ENCODE measurements around the gene CLMN.

Gene CLMN

DNA sequence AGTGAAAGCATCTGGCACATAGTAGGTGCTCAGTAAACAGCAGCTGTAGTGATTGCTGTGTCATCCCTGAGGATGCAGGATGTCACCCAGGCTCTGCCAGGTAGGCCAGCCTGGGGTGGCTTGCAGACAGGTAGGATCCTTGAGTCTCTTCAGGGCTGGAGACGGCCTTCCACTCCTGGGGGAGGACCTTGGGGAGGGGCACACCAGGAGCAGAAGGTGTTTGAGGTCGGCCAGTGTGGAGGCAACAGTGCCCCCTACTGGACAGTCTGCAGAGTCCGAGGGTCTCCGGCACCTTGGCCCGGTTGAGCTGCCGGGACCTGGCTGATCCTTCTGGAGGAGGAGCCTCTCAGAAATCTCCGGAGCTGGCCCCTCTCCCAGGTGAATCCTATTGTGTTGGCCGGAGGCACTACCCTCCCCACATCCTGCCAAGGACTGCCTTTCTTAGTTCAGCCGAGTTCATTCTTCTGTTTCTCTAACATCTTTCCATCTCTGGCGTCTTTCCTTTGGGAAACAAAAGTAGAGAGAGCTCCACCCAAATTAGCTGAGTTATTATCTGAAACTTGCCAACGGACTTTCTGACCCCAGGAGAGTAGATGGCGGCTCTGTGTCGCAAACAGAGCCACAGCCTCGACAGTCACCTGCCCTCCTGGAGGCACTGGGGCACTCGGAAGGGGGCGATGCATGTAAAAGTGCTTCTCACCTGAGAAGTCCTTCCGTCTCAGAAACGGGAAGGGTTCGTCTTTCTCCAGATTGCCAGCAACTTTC lies 41.8 kb upstream of the CLMN start:
- no peak overlapping the region for H3K4me3 ChIP-seq (ENCODE audit: low read depth, low read length)
- TF ChIP-seq, protein P1, sequence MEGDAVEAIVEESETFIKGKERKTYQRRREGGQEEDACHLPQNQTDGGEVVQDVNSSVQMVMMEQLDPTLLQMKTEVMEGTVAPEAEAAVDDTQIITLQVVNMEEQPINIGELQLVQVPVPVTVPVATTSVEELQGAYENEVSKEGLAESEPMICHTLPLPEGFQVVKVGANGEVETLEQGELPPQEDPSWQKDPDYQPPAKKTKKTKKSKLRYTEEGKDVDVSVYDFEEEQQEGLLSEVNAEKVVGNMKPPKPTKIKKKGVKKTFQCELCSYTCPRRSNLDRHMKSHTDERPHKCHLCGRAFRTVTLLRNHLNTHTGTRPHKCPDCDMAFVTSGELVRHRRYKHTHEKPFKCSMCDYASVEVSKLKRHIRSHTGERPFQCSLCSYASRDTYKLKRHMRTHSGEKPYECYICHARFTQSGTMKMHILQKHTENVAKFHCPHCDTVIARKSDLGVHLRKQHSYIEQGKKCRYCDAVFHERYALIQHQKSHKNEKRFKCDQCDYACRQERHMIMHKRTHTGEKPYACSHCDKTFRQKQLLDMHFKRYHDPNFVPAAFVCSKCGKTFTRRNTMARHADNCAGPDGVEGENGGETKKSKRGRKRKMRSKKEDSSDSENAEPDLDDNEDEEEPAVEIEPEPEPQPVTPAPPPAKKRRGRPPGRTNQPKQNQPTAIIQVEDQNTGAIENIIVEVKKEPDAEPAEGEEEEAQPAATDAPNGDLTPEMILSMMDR (IDR thresholded peaks at IDR 0.05; ENCODE audit: insufficient read depth, low read depth, low read length, missing control alignments) = peak; percentile 79
- peak; percentile 70 for DNase-seq (ENCODE audit: low read depth)

DNA sequence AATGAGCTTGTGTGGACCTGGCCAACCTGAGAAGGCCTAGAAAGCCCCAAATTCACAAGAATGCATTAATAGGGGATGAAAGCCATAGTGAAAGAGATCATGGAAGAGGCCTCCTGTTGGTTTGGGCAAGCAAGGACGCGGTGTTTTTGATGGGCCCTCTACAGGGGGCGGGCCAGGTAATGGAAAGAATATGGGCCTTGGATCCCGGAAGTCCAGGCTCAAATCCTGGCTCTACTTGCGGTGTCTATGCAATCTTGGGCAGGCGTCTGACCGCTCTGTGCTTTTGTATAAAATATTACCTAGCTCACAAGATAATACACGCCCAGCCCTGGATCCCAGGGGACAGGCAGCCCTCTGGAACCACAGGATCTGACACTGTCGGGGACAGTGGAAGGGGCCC lies 41.1 kb upstream of the CLMN start:
- TF ChIP-seq, protein P1 (IDR thresholded peaks at IDR 0.05; ENCODE audit: insufficient read depth, low read depth, low read length, missing control alignments) = no peak
- no peak for DNase-seq (ENCODE audit: low read depth)
- H3K4me3 ChIP-seq (ENCODE audit: low read depth, low read length) = no peak overlapping the region

DNA sequence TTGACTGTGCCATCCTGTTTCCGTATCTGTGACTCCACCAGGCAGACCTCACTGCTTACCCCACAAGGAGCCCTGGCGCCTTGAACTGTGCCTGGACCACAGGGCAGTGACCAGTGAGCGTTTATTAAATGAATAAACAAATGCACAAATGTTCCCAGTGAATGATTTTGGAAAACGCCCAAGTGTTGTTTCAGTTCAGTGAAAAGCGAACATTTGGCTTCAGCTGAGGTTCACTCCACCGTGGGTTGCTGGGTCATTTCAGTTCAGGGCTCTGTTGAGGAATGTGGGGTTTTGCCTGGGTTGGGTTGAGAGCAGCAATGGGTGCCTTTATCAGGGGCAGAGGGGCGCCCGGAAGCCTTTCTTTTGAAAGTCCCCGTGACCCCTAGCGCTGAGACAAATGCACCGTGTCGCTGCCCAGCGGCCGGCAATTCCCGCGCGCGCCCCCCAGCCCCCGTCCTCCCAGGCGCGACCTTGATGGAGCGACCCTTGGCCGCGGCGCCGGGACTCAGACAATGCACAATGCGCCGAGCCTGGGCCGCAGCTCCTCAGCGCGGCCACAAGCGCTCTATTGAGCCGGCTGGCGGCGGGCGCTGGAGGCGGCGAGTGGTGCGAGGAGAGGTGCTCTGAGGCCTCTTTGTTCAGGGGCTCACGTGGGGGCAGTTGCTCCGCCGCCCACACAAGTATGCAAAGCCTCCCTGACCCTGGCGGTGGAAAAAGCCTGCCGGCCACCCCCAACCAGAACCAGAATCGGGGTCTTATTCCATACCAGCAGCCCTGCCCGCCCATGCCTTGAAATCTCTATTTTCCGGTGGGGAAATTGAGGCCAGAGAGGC lies 40.5 kb upstream of the CLMN start:
- TF ChIP-seq, protein P1 (IDR thresholded peaks at IDR 0.05; ENCODE audit: insufficient read depth, low read depth, low read length, missing control alignments) = no peak
- no peak for DNase-seq (ENCODE audit: low read depth)
- no peak overlapping the region for H3K4me3 ChIP-seq (ENCODE audit: low read depth, low read length)

DNA sequence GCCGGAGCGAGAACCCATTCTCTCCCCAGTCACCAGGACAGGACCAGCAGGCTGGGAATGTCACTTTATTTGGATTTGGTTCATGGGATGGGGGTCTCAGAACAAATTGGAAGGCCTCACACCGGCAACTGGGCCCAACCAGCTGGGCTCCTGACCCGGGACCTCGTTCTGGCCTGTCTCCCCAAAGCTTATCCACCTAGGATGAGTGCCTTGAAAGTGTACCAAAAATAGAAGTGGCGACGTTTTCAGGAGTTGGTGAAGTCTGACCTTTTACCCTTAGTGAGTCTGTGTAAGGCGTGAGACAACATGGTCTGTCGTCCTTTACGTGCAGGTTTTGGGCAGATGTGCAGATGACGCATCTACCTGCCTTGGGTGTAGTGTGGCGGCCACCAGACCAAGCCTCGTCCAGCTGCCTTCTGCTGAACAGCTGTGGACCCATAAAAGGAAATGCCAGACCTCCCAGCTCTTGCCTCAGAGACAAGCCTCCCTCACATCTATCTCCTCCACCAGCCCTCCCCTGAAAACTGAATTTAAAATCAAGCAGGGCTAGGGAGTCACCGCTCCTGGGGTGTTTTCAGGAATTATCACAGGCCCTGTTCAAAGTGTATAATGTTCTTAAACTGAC lies 36.6 kb upstream of the CLMN start:
- H3K4me3 ChIP-seq (ENCODE audit: low read depth, low read length) = no peak overlapping the region
- DNase-seq (ENCODE audit: low read depth) = no peak
- TF ChIP-seq, protein P1 (IDR thresholded peaks at IDR 0.05; ENCODE audit: insufficient read depth, low read depth, low read length, missing control alignments) = no peak

DNA sequence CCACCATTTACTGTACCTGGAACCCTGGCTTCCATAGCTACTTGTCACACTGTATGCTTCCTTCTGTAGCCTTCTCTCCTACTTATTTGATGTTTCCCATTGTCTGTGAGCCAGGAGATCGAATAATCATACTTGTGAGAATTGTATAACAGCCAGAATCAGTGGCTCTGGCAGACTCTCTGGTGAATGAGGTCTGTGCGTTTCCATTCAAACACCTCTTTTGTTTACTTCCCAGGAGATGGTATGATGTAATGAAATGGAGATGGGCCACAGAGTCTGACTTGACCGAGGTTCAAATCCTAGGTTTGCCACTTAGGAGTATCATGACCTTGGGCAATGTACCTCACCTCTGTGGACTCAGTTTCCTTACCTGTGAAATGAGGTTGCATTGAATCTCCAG lies 35.7 kb upstream of the CLMN start:
- DNase-seq (ENCODE audit: low read depth) = no peak
- no peak overlapping the region for H3K4me3 ChIP-seq (ENCODE audit: low read depth, low read length)
- TF ChIP-seq, protein P1 (IDR thresholded peaks at IDR 0.05; ENCODE audit: insufficient read depth, low read depth, low read length, missing control alignments) = no peak

DNA sequence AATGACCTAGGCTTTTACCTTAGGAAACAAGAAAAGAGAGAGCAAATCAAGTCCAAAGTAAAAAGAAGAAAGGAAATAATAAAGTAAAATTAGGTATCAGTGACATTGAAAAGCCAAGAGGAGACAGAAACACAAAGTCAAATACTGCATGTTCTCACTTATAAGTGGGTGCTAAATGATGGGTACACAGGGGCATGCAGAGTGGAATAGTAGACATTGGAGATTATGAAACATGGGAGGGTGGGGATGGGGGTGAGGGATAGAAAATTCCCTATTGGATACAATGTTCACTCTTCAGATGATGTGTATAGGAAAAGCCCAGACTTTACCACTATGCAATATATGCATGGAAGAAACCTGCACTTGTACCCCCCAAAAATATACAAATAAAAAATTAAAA lies 35.1 kb upstream of the CLMN start:
- H3K4me3 ChIP-seq (ENCODE audit: low read depth, low read length) = no peak overlapping the region
- DNase-seq (ENCODE audit: low read depth) = no peak
- TF ChIP-seq, protein P1 (IDR thresholded peaks at IDR 0.05; ENCODE audit: insufficient read depth, low read depth, low read length, missing control alignments) = no peak
